SK-N-SH (cell line): ENCODE measurements around the gene SFXN1. TPM values are rescaled to one million over a fixed set of nuclear protein-coding genes. Genes with fewer than 3 reads are reported as not detected.

Source experiments
- CTCF ChIA-PET: fragments of 300-600, 350-600 bp; formaldehyde crosslinking; extraction: SDS; loops from one replicate; lab custom pipeline; 2021; lab: Yijun Ruan, JAX
- POLR2A ChIA-PET: fragments of 350-600 bp; sonication (Branson Sonifier 250); formaldehyde crosslinking; extraction: SDS; loops from one replicate; lab custom pipeline; 2020; ENCODE audit warnings: antibody characterized with exemption, inconsistent platforms; lab: Yijun Ruan, JAX
- DNase-seq: peaks from one replicate; pipeline ENCODE4 v3.0.0; 2012
- H2AFZ ChIP-seq: fragments of 200-600 bp; sonication (generic); 2 replicates; pipeline ENCODE4 v1.8.1; 2016; ENCODE audit warnings: antibody characterized with exemption, mild to moderate bottlenecking, low read depth
- H3F3A ChIP-seq: fragments of 200-600 bp; sonication (generic); replicated peaks from 2 replicates; pipeline ENCODE3; 2016; ENCODE audit warnings: antibody characterized with exemption, mild to moderate bottlenecking; ENCODE audit not compliant: insufficient read depth
- H3K27ac ChIP-seq, 2 experiments: fragments of 200-500 bp in 1 of 2; fragments of 200-600 bp in 1 of 2; sonication (Bioruptor generic) in 1 of 2; sonication (generic), shearing (Covaris generic) in 1 of 2; 2 replicates each; pipeline versions ENCODE4 v1.5.1 to v1.6.1; 2014 to 2016; ENCODE audit warnings: low read depth in 2 of 2, inconsistent platforms in 1 of 2, low read length in 1 of 2, mild to moderate bottlenecking in 1 of 2, mixed read lengths in 1 of 2
- H3K27me3 ChIP-seq: fragments of 200-600 bp; sonication (generic), shearing (Covaris generic); 2 replicates; pipeline ENCODE4 v1.6.1; 2016; ENCODE audit warnings: mixed run types; ENCODE audit not compliant: insufficient read depth
- H3K36me3 ChIP-seq, 2 experiments: fragments of 200-500 bp in 1 of 2; fragments of 200-600 bp in 1 of 2; sonication (Bioruptor generic) in 1 of 2; sonication (generic) in 1 of 2; replicated peaks in 1 of 2; 2 replicates each; pipeline versions ENCODE3 to v1.5.1; 2014 to 2016; ENCODE audit warnings: low read length in 1 of 2, mild to moderate bottlenecking in 1 of 2; ENCODE audit not compliant: insufficient read depth in 2 of 2, control insufficient read depth in 1 of 2
- H3K4me1 ChIP-seq, 2 experiments: fragments of 200-500 bp in 1 of 2; fragments of 200-600 bp in 1 of 2; sonication (Bioruptor generic) in 1 of 2; sonication (generic), shearing (Covaris generic) in 1 of 2; 2 replicates each; pipeline versions ENCODE4 v1.5.1 to v1.6.1; 2014 to 2016; ENCODE audit warnings: low read depth in 1 of 2, low read length in 1 of 2, mixed run types in 1 of 2; ENCODE audit not compliant: insufficient read depth in 2 of 2, control insufficient read depth in 1 of 2
- H3K4me2 ChIP-seq: fragments of 200-600 bp; sonication (generic), shearing (Covaris generic); 2 replicates; pipeline ENCODE4 v1.6.1; 2017; ENCODE audit warnings: mixed run types
- H3K4me3 ChIP-seq, 2 experiments: fragments of 200-500 bp in 1 of 2; fragments of 200-600 bp in 1 of 2; sonication (Bioruptor generic) in 1 of 2; sonication (generic), shearing (Covaris generic) in 1 of 2; 2 replicates each; pipeline versions ENCODE4 v1.5.1 to v1.8.1; 2014 to 2016; ENCODE audit warnings: low read depth in 2 of 2, inconsistent platforms in 1 of 2, low read length in 1 of 2, mild to moderate bottlenecking in 1 of 2, mixed read lengths in 1 of 2, moderate library complexity in 1 of 2
- H3K79me2 ChIP-seq: fragments of 200-600 bp; sonication (generic); 2 replicates; pipeline ENCODE4 v1.8.1; 2017; ENCODE audit warnings: mild to moderate bottlenecking; ENCODE audit not compliant: insufficient read depth
- H3K9ac ChIP-seq: fragments of 200-600 bp; sonication (generic); 2 replicates; pipeline ENCODE4 v1.6.1; 2017; ENCODE audit warnings: mixed run types
- H3K9me2 ChIP-seq: fragments of 200-600 bp; sonication (generic); 2 replicates; pipeline ENCODE4 v1.6.1; 2017; ENCODE audit warnings: mixed run types
- H3K9me3 ChIP-seq: fragments of 200-600 bp; sonication (generic); 2 replicates; pipeline ENCODE4 v1.6.1; 2017; ENCODE audit warnings: mixed run types, mild to moderate bottlenecking, moderate library complexity
- H4K20me1 ChIP-seq: fragments of 200-600 bp; sonication (generic); 2 replicates; pipeline ENCODE4 v1.6.1; 2017; ENCODE audit warnings: mild to moderate bottlenecking, mixed run types; ENCODE audit not compliant: insufficient read depth
- ELF1 ChIP-seq: IDR thresholded peaks from 2 replicates; pipeline ENCODE4 v1.4.0; 2012
- EP300 ChIP-seq, 2 experiments: IDR thresholded peaks; 2 replicates each; pipeline versions ENCODE4 v1.4.0 to v1.6.1; 2012; ENCODE audit warnings: borderline replicate concordance in 1 of 2, low read depth in 1 of 2, low read length in 1 of 2
- FOSL2 ChIP-seq: IDR thresholded peaks from 2 replicates; pipeline ENCODE4 v1.4.0; 2012; ENCODE audit warnings: low read depth, mild to moderate bottlenecking, moderate library complexity, borderline replicate concordance
- GABPA ChIP-seq: IDR thresholded peaks from 2 replicates; pipeline ENCODE4 v1.4.0; 2012; ENCODE audit warnings: low read depth, mild to moderate bottlenecking
- GATA2 ChIP-seq: sonication (generic); formaldehyde crosslinking; IDR thresholded peaks from 2 replicates; pipeline ENCODE4 v1.5.0; 2020; ENCODE audit warnings: mild to moderate bottlenecking, missing genetic modification reagents
- MEF2A ChIP-seq: IDR thresholded peaks from 2 replicates; pipeline ENCODE4 v1.4.0; 2012; ENCODE audit warnings: low read depth, borderline replicate concordance
- MXI1 ChIP-seq: IDR thresholded peaks from 2 replicates; pipeline ENCODE4 v1.6.1; 2012; ENCODE audit warnings: mild to moderate bottlenecking, low read depth, low read length, improper control_type of control experiment
- NRF1 ChIP-seq: IDR thresholded peaks from 2 replicates; pipeline ENCODE4 v1.6.1; 2012; ENCODE audit warnings: low read depth, mild to moderate bottlenecking, low read length
- PBX3 ChIP-seq: IDR thresholded peaks from 2 replicates; pipeline ENCODE4; 2012
- RAD21 ChIP-seq: IDR thresholded peaks from 2 replicates; pipeline ENCODE4 v1.6.1; 2012; ENCODE audit warnings: mild to moderate bottlenecking, low read length
- SMC3 ChIP-seq: IDR thresholded peaks from 2 replicates; pipeline ENCODE4 v1.6.1; 2012; ENCODE audit warnings: low read depth, low read length, improper control_type of control experiment
- TAF1 ChIP-seq: IDR thresholded peaks from 2 replicates; pipeline ENCODE4 v1.6.1; 2012; ENCODE audit warnings: low read depth, mild to moderate bottlenecking, low read length, moderate library complexity, borderline replicate concordance
- USF1 ChIP-seq: IDR thresholded peaks from 2 replicates; pipeline ENCODE4 v1.4.0; 2012; ENCODE audit warnings: low read depth, borderline replicate concordance
- USF2 ChIP-seq: fragments of 150-350 bp; IDR thresholded peaks from 2 replicates; pipeline ENCODE4 v1.6.1; 2017; ENCODE audit warnings: antibody characterized with exemption, low read length, low read depth, borderline replicate concordance
- ZBTB33 ChIP-seq: IDR thresholded peaks from 2 replicates; pipeline ENCODE4 v1.4.0; 2012; ENCODE audit warnings: low read depth, borderline replicate concordance
- WGBS: methylation state at CpG from one replicate; pipeline ENCODE4 v1.1.6; 2017; ENCODE audit warnings: low lambda C conversion rate; 5-methylcytosine and 5-hydroxymethylcytosine counted together
- polyA plus RNA-seq, 3 experiments: library from polyadenylated mRNA; depleted of rRNA; stranded (reverse); fragments of >200 nt; gene quantifications; 2 replicates each; pipeline ENCODE4 v1.2.3, GENCODE V29; 2012

Gene SFXN1
- polyA plus RNA-seq, 1 of the 3 experiments (the other 2 are of a cell fraction): 73.6 TPM

- H3K79me2 ChIP-seq: peaks cover 100% of the 10 kb centered on the region
- H3K9me2 ChIP-seq: no peaks in the 10 kb centered on the region
- H3K4me2 ChIP-seq: no peak overlapping the region
- TF ChIP-seq USF1 (no peak), TAF1 (no peak), NRF1 (no peak), EP300 (IDR thresholded peaks at IDR 0.05; ENCODE audit: borderline replicate concordance in 1 of 2, low read depth in 1 of 2, low read length in 1 of 2) (no peak), MEF2A (no peak), GATA2 (CRISPR knock-in tag) (no peak), ELF1 (no peak), SMC3 (no peak), PBX3 (no peak)
- H3K36me3 ChIP-seq: peaks cover 15 to 36% of the 10 kb centered on the region in 2 experiments
- CTCF ChIA-PET: interaction anchor here (1.2 kb wide), 1 partner anchor 20 kb away, joined by 5 read pairs; no protein-coding TSS in a partner anchor
- peaks cover 54% of the 10 kb centered on the region for H4K20me1 ChIP-seq
- no peak overlapping the region for H3K27ac ChIP-seq
- no peak for DNase-seq
- H3K9me3 ChIP-seq: no peaks in the 10 kb centered on the region
- no peak overlapping the region for H3K4me3 ChIP-seq
- POLR2A ChIA-PET: no interaction called here
- no peaks in the 10 kb centered on the region for H3K27me3 ChIP-seq
- H3K9ac ChIP-seq: no peak overlapping the region
- H3F3A ChIP-seq: no peaks in the 10 kb centered on the region
- WGBS: 97% methylated on average over 4 of the region's 4 CpGs
- H3K4me1 ChIP-seq: peaks cover 0 to 4% of the 10 kb centered on the region in 2 experiments; a peak in 1 of 4 replicates
- no peak overlapping the region for H2AFZ ChIP-seq
Measured at GRCh38 chr5:175484829-175485228, 6.5 kb downstream of the SFXN1 start.

GRCh38 chr5:175485631-175486030, 7.3 kb downstream of the SFXN1 start:
- H3K4me2 ChIP-seq: no peak overlapping the region
- H3K9me3 ChIP-seq: no peaks in the 10 kb centered on the region
- H3K9ac ChIP-seq: no peak overlapping the region
- 98% methylated on average over 6 of the region's 6 CpGs for WGBS
- TF ChIP-seq ELF1 (no peak), EP300 (IDR thresholded peaks at IDR 0.05; ENCODE audit: borderline replicate concordance in 1 of 2, low read depth in 1 of 2, low read length in 1 of 2) (no peak), MXI1 (no peak), SMC3 (no peak), RAD21 (no peak), FOSL2 (no peak), MEF2A (no peak), USF2 (no peak), GABPA (no peak), NRF1 (no peak), ZBTB33 (no peak)
- H3K27ac ChIP-seq: no peak overlapping the region
- H4K20me1 ChIP-seq: peaks cover 54% of the 10 kb centered on the region
- H3K27me3 ChIP-seq: no peaks in the 10 kb centered on the region
- peaks cover 0 to 2% of the 10 kb centered on the region in 2 experiments; a peak in 1 of 4 replicates for H3K4me1 ChIP-seq
- ChIA-PET CTCF (interaction anchor here (1.2 kb wide), 1 partner anchor 21 kb away, joined by 5 read pairs; no protein-coding TSS in a partner anchor), POLR2A (no interaction called here)
- no peaks in the 10 kb centered on the region for H3K9me2 ChIP-seq
- DNase-seq: no peak
- H2AFZ ChIP-seq: no peak overlapping the region
- peaks cover 100% of the 10 kb centered on the region for H3K79me2 ChIP-seq
- peaks cover 13 to 38% of the 10 kb centered on the region in 2 experiments for H3K36me3 ChIP-seq
- H3F3A ChIP-seq: no peaks in the 10 kb centered on the region
- H3K4me3 ChIP-seq: no peak overlapping the region
